Sigmoid colon (tissue), 7 donors: ENCODE measurements around the gene PPP2CA. TPM values are rescaled to one million over a fixed set of nuclear protein-coding genes. Genes with fewer than 3 reads are reported as not detected.
A peak's percentile ranks its signal among the peaks of the same experiment; 100 is the strongest.

ENCODE experiments used
- DNase-seq: peaks from one replicate; pipeline ENCODE4 v3.0.0-alpha.2; 2019
- H3K27ac ChIP-seq, 4 donors: fragments of 200-600 bp; sonication (generic); one replicate each; pipeline ENCODE4 v1.5.1; 2016 to 2019; ENCODE audit warnings: mild to moderate bottlenecking in 1 of 4
- H3K27me3 ChIP-seq, 3 donors: fragments of 200-600 bp; sonication (generic); one replicate each; pipeline ENCODE4 v1.5.1; 2019; ENCODE audit warnings: mild to moderate bottlenecking in 1 of 3
- H3K36me3 ChIP-seq, 4 donors: fragments of 200-600 bp; sonication (generic); one replicate each; pipeline ENCODE4 v1.5.1; 2016 to 2019
- H3K4me1 ChIP-seq, 4 donors: fragments of 200-600 bp; sonication (generic); one replicate each; pipeline ENCODE4 v1.5.1; 2017 to 2019
- H3K4me3 ChIP-seq, 4 donors: fragments of 200-600 bp; sonication (generic); one replicate each; pipeline ENCODE4 v1.5.1; 2017 to 2019; ENCODE audit warnings: mild to moderate bottlenecking in 2 of 4, moderate library complexity in 1 of 4
- H3K9me3 ChIP-seq, 4 donors: fragments of 200-600 bp in 3 of 4; sonication (generic) in 3 of 4; one replicate each; pipeline versions ENCODE4 v1.5.1 to v1.6.1; 2013 to 2019
- CTCF ChIP-seq, 4 experiments: fragments of 450-650 bp in 3 of 4; fragments of 200-600 bp in 1 of 4; IDR thresholded peaks; one replicate each; pipeline ENCODE4 v1.5.1; 2016 to 2019; ENCODE audit warnings: antibody characterized with exemption in 4 of 4, mild to moderate bottlenecking in 3 of 4, moderate library complexity in 2 of 4
- EP300 ChIP-seq, 4 donors: sonication (generic); formaldehyde crosslinking; IDR thresholded peaks; one replicate each; pipeline ENCODE4 v1.6.1; 2017; ENCODE audit warnings: antibody characterized with exemption in 4 of 4
- POLR2A ChIP-seq, 2 donors: fragments of 450-650 bp; IDR thresholded peaks; one replicate each; pipeline ENCODE4 v1.6.1; 2016; ENCODE audit warnings: antibody characterized with exemption in 2 of 2, mild to moderate bottlenecking in 2 of 2, moderate library complexity in 2 of 2
- POLR2AphosphoS5 ChIP-seq, 4 donors: sonication (generic); formaldehyde crosslinking; IDR thresholded peaks; one replicate each; pipeline ENCODE4 v1.6.1; 2017; ENCODE audit warnings: antibody characterized with exemption in 4 of 4
- WGBS, 2 donors: extraction: QIAGEN DNeasy Blood & Tissue Kit; methylation state at CpG; one replicate each; pipeline ENCODE4 v1.1.7; 2013; 5-methylcytosine and 5-hydroxymethylcytosine counted together
- intact Hi-C: fragments of 100-400 bp; cut with DNase I; formaldehyde crosslinking; loops from one replicate; pipeline ENCODE4 v1.15.1; 2023
- polyA plus RNA-seq, 3 donors: library from polyadenylated mRNA; stranded (reverse); fragments of 200-250 nt; gene quantifications; one replicate each; pipeline ENCODE4 v1.2.3, GENCODE V29; 2013
- total RNA-seq, 4 donors: library from RNA; depleted of rRNA; stranded (reverse); fragments of >200 nt; gene quantifications; one replicate each; pipeline ENCODE4 v1.1.0, GENCODE V29; 2016
- donor health status: healthy with polysubstance abuse.
- donor health status: Bipolar disorder and iron deficiency.
- donor health status: healthy.

Gene PPP2CA
- total and polyA plus RNA-seq, 7 donors = 48.6 to 145 (median 102) TPM

GRCh38 chr5:134184155-134185135, 41.4 kb downstream of the PPP2CA start:
- 59 to 65% methylated on average over 11 of the region's 11 CpGs for WGBS, 2 donors
- H3K4me1 ChIP-seq = peaks cover 0 to 5% (median 0%) of the 10 kb centered on the region in 4 donors
- intact Hi-C loops = loop anchor here (1.0 kb wide), 1 partner anchor 105 kb away; no protein-coding TSS in a partner anchor
- no peak overlapping the region for H3K4me3 ChIP-seq
- DNase-seq = peak; percentile 76
- no peak for TF ChIP-seq POLR2AphosphoS5 (IDR thresholded peaks at IDR 0.05)
- peak; percentile 84 to 93 (median 88) for TF ChIP-seq CTCF (IDR thresholded peaks at IDR 0.05)
- H3K27ac ChIP-seq = no peak overlapping the region
- no peaks in the 10 kb centered on the region for H3K9me3 ChIP-seq
- H3K27me3 ChIP-seq = no peaks in the 10 kb centered on the region
- no peaks in the 10 kb centered on the region for H3K36me3 ChIP-seq

DNA sequence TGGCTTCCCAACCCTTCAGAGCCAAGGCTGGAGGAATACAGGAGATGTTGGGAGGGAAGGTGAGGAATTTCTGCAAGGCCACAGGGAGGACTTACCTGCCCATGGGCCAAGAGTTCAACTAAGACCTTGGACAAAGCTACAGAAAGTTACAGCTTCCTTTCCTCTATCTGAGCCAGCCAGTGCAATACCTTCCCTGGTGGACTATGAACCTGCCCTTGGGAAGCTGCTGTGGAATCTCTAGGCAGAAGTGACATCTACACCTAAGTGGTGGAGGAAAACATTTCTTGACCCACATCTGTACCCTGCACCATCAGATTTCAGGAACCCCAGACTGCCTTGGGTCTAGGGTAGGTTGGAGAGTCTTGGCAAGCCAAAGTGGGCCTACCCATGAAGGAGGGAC, 42.4 kb downstream of the PPP2CA start:
- TF ChIP-seq EP300 (IDR thresholded peaks at IDR 0.05) (no peak), POLR2A (IDR thresholded peaks at IDR 0.05) (no peak), CTCF (IDR thresholded peaks at IDR 0.05) (no peak), POLR2AphosphoS5 (IDR thresholded peaks at IDR 0.05) (no peak)
- intact Hi-C loops = no loop called here
- DNase-seq = no peak
- H3K27ac ChIP-seq = no peak overlapping the region
- no peaks in the 10 kb centered on the region for H3K36me3 ChIP-seq
- H3K9me3 ChIP-seq = no peaks in the 10 kb centered on the region
- no peaks in the 10 kb centered on the region for H3K27me3 ChIP-seq
- H3K4me3 ChIP-seq = no peak overlapping the region
- H3K4me1 ChIP-seq = peaks cover 0 to 5% (median 0%) of the 10 kb centered on the region in 4 donors

- peak overlapping the region in 1 of 4 donors; percentile 99 for H3K4me3 ChIP-seq
- no peak for DNase-seq
- peaks cover 0 to 34% (median 29%) of the 10 kb centered on the region in 4 donors for H3K4me1 ChIP-seq
- peak overlapping the region in 3 of 4 donors; percentile 97 to 100 (median 98) for H3K27ac ChIP-seq
- no peaks in the 10 kb centered on the region for H3K9me3 ChIP-seq
- no peak for TF ChIP-seq POLR2A (IDR thresholded peaks at IDR 0.05)
- TF ChIP-seq EP300 (IDR thresholded peaks at IDR 0.05) = no peak
- TF ChIP-seq CTCF (IDR thresholded peaks at IDR 0.05) = no peak
- no peak for TF ChIP-seq POLR2AphosphoS5 (IDR thresholded peaks at IDR 0.05)
- H3K36me3 ChIP-seq = peaks cover 0 to 6% (median 2%) of the 10 kb centered on the region in 4 donors
- intact Hi-C loops = no loop called here
- 48 to 74% methylated on average over 3 of the region's 3 CpGs for WGBS, 2 donors
- no peaks in the 10 kb centered on the region for H3K27me3 ChIP-seq
Observed at GRCh38 chr5:134178096-134178419, 47.8 kb downstream of the PPP2CA start.

DNA sequence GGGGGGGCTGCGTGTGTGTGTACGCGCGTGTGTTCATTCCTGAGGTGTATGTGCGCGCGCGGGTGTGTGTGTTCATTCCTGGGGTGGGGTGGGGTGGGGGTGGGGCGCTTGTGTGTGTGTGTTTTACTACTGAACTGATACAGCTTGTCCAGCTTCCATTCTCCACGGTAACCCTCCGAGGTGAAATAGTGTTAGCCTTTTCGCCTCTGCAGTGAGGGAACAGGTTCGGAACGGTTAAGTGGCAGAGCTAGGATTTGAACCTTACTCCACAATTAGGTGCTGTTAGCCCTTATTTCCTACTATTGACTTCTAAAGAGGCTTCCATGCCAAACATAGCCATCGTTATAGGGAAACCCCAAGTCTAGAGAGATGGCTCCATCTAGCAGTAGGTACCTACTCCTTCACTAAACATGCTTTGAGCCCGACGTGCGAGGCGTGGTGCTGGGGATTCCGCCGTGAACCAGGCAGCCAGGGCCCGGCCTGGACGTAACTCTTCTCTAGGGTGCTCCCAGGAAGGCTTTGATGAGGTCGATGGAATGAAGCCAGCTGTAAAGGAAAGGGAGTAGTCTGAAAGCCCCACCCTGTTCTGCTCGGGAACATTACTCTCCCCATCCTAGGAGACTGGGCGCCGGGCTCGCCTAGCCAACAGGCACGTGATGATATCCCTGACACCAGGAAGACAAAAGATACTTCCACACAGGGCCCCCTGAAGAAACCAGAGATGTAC, 48.3 kb downstream of the PPP2CA start:
- Histone ChIP-seq H3K9me3 (no peaks in the 10 kb centered on the region), H3K4me1 (peaks cover 0 to 37% (median 31%) of the 10 kb centered on the region in 4 donors), H3K36me3 (peaks cover 0 to 12% (median 5%) of the 10 kb centered on the region in 4 donors), H3K4me3 (peak overlapping the region; percentile 82 to 99 (median 92)), H3K27me3 (no peaks in the 10 kb centered on the region), H3K27ac (peak overlapping the region; percentile 97 to 100 (median 98))
- intact Hi-C loops = loop anchor here (2.0 kb wide), 4 partner anchors 49 to 409 kb away; partner anchors contain the start of genes PPP2CA and UBE2B
- TF ChIP-seq CTCF (IDR thresholded peaks at IDR 0.05) (no peak), POLR2A (IDR thresholded peaks at IDR 0.05) (peak in 1 of 2 donors; percentile 45)
- 7 to 26% methylated on average over 29 of the region's 29 CpGs for WGBS, 2 donors
- peak; percentile 71 for DNase-seq
